ENCODE measurements around the gene CENPA.
"Not testable (repeated sequence)": the region's sequence is repeated elsewhere in the genome, so short reads cannot be mapped to it uniquely, and the experiment has no call there.

CENPA gene
- total RNA-seq, result 0.31 to 0.79 reads per million in 2 donors

- DNase-seq, result peak; percentile 67
These were observed at the start of gene CENPA for GRCh38 chr2:26785431-26786206. Gene CENPA (plus strand): TSS chr2:26786056. CDS start chr2:26786197, 141 bp downstream.

GRCh38 chr2:26737221-26737620 lies 48.6 kb upstream of the CENPA start:
- DNase-seq, result no peak

GRCh38 chr2:26738481-26738880 lies 47.4 kb upstream of the CENPA start:
- DNase-seq, result no peak

GRCh38 chr2:26739514-26739913 lies 46.3 kb upstream of the CENPA start:
- no peak for DNase-seq

GRCh38 chr2:26740346-26740745 lies 45.5 kb upstream of the CENPA start:
- no peak for DNase-seq

- DNase-seq, result no peak
These were observed 45.0 kb upstream of the CENPA start for GRCh38 chr2:26740890-26741302.

GRCh38 chr2:26742048-26742770 lies 43.6 kb upstream of the CENPA start:
- no peak for DNase-seq

- DNase-seq, result no peak
These were observed 42.0 kb upstream of the CENPA start for GRCh38 chr2:26743852-26744251.

- DNase-seq, result no peak
These were observed 40.9 kb upstream of the CENPA start for GRCh38 chr2:26744953-26745352.

- no peak for DNase-seq
These were observed 40.1 kb upstream of the CENPA start for GRCh38 chr2:26745609-26746327.

- no peak for DNase-seq
These were observed 38.9 kb upstream of the CENPA start for GRCh38 chr2:26746934-26747333.

- not testable (repeated sequence) for DNase-seq
These were observed 36.0 kb upstream of the CENPA start for GRCh38 chr2:26749787-26750420.

GRCh38 chr2:26750467-26750866 lies 35.4 kb upstream of the CENPA start:
- not testable (repeated sequence) for DNase-seq

- DNase-seq, result no peak
These were observed 33.2 kb upstream of the CENPA start for GRCh38 chr2:26752656-26753055.

GRCh38 chr2:26754539-26754938 lies 31.3 kb upstream of the CENPA start:
- DNase-seq, result no peak

GRCh38 chr2:26754972-26755670 lies 30.7 kb upstream of the CENPA start:
- DNase-seq, result no peak

- DNase-seq, result no peak
These were observed 29.5 kb upstream of the CENPA start for GRCh38 chr2:26756337-26756736.

GRCh38 chr2:26757873-26758789 lies 27.7 kb upstream of the CENPA start:
- no peak for DNase-seq

- DNase-seq, result no peak
These were observed 27.0 kb upstream of the CENPA start for GRCh38 chr2:26758790-26759321.

- no peak for DNase-seq
These were observed 26.0 kb upstream of the CENPA start for GRCh38 chr2:26759845-26760244.

GRCh38 chr2:26760991-26761390 lies 24.9 kb upstream of the CENPA start:
- DNase-seq, result not testable (repeated sequence)
